Gastrocnemius medialis (tissue), 4 donors: Measurements from ENCODE around the gene KLHDC7A. TPM values are rescaled to one million over a fixed set of nuclear protein-coding genes. Genes with fewer than 3 reads are reported as not detected.

Experiments used
- ATAC-seq, 2 donors: fragments of 150-250 bp; one replicate each; pipeline ENCODE4 v1.9.1; 2016
- DNase-seq, 2 donors: peaks; one replicate each; pipeline ENCODE4 v3.0.0-alpha.2; 2019
- H3K27ac ChIP-seq, 4 donors: fragments of 200-600 bp; sonication (generic); 1 replicate in 1 of 4; 2 replicates in 3 of 4; pipeline ENCODE4 v1.5.1; 2016 to 2018; ENCODE audit warnings: mild to moderate bottlenecking in 2 of 4, moderate library complexity in 1 of 4
- H3K27me3 ChIP-seq, 3 donors: fragments of 200-600 bp; sonication (generic) in 2 of 3; 1 replicate in 1 of 3; 2 replicates in 2 of 3; pipeline versions ENCODE4 v1.5.1 to v1.6.0; 2016 to 2019; ENCODE audit warnings: mild to moderate bottlenecking in 1 of 3, moderate library complexity in 1 of 3
- H3K36me3 ChIP-seq, 2 donors: fragments of 200-600 bp; sonication (generic) in 1 of 2; one replicate each; pipeline ENCODE4 v1.5.1; 2017 to 2018
- H3K4me1 ChIP-seq, 2 donors: fragments of 200-600 bp; sonication (generic) in 1 of 2; one replicate each; pipeline ENCODE4 v1.5.1; 2016 to 2017; ENCODE audit warnings: mild to moderate bottlenecking in 2 of 2
- H3K4me3 ChIP-seq, 4 donors: fragments of 200-600 bp; sonication (generic) in 3 of 4; 1 replicate in 1 of 4; 2 replicates in 3 of 4; pipeline ENCODE4 v1.5.1; 2016 to 2019; ENCODE audit warnings: mild to moderate bottlenecking in 2 of 4
- H3K9me3 ChIP-seq, 3 donors: fragments of 200-600 bp; sonication (generic) in 2 of 3; 1 replicate in 1 of 3; 2 replicates in 2 of 3; pipeline ENCODE4 v1.5.1; 2016 to 2019
- POLR2A ChIP-seq, 2 donors: fragments of 450-650 bp; IDR thresholded peaks; one replicate each; pipeline ENCODE4 v1.6.1; 2017; ENCODE audit warnings: antibody characterized with exemption in 2 of 2, mild to moderate bottlenecking in 2 of 2, moderate library complexity in 2 of 2
- in situ Hi-C, 4 donors: fragments of 200-750 bp; cut with MboI; loops; one replicate each; pipeline versions ENCODE4 v1.15.0 to v1.8.0; 2017; ENCODE audit warnings: low sequenced_read_pairs in 4 of 4
- intact Hi-C: fragments of 100-400 bp; cut with DNase I; formaldehyde crosslinking; loops from one replicate; pipeline ENCODE4 v1.15.1; 2023; ENCODE audit warnings: low total_unique reads
- total RNA-seq, 4 donors: library from RNA; depleted of rRNA; stranded (reverse); fragments of >200 nt; gene quantifications; one replicate each; pipeline versions ENCODE4 v1.1.0 to v1.2.3, GENCODE V29; 2016
- TF ChIP-seq, protein P1 (sequence below), 5 experiments: fragments of 450-650 bp in 3 of 5; fragments of 200-600 bp in 2 of 5; sonication (generic) in 2 of 5; IDR thresholded peaks in 4 of 5; conservative IDR thresholded peaks in 1 of 5; 1 replicate in 4 of 5; 2 replicates in 1 of 5; pipeline ENCODE4 v1.5.1; 2016 to 2019; ENCODE audit warnings: antibody characterized with exemption in 5 of 5, mild to moderate bottlenecking in 3 of 5, moderate library complexity in 3 of 5

The KLHDC7A gene
- total RNA-seq, 4 donors from 2014 or later: 0.13 TPM; not detected in 3

DNA sequence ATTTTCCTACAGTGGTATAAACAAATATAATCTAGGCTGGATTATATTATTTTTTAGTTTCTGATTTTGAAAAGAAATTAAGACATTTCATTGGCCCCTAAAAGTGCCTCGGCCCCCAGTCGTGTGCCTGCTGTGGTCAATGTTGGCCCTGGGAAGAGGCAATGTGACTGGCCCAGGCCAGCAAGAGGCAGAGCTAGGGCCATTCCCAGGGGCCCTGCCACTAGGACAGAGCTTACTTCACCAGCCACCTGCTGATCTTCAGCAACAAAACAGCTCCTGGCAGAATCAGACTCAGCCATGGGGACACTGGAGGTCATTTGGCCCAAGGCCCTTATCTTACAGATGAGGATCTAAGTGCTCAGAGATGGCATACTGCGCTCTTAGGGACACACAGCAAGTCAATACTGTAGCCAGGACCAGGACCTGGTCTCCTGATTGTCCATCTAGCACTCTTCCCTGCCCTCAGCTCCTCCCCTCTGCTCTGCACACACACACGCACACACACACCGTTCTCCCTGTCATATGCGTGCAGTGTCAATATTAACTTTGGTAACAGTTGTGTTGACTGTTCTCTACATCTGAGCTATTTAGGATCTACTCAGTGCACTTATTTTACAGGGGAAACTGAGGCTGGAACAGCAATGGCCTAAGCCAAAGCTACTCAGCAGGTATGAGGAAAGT lies 16.6 kb upstream of the KLHDC7A start:
- H3K4me3 ChIP-seq: no peak overlapping the region
- DNase-seq: no peak
- intact Hi-C loops (no loop called here), in situ Hi-C loops (no loop called here)
- TF ChIP-seq POLR2A (IDR thresholded peaks at IDR 0.05): no peak
- TF ChIP-seq, protein P1, sequence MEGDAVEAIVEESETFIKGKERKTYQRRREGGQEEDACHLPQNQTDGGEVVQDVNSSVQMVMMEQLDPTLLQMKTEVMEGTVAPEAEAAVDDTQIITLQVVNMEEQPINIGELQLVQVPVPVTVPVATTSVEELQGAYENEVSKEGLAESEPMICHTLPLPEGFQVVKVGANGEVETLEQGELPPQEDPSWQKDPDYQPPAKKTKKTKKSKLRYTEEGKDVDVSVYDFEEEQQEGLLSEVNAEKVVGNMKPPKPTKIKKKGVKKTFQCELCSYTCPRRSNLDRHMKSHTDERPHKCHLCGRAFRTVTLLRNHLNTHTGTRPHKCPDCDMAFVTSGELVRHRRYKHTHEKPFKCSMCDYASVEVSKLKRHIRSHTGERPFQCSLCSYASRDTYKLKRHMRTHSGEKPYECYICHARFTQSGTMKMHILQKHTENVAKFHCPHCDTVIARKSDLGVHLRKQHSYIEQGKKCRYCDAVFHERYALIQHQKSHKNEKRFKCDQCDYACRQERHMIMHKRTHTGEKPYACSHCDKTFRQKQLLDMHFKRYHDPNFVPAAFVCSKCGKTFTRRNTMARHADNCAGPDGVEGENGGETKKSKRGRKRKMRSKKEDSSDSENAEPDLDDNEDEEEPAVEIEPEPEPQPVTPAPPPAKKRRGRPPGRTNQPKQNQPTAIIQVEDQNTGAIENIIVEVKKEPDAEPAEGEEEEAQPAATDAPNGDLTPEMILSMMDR (IDR thresholded peaks at IDR 0.05 in 4 of 5, conservative IDR thresholded peaks at IDR 0.05 in 1 of 5): no peak
- H3K9me3 ChIP-seq: no peaks in the 10 kb centered on the region
- ATAC-seq: no peak
- no peaks in the 10 kb centered on the region for H3K36me3 ChIP-seq
- no peaks in the 10 kb centered on the region for H3K4me1 ChIP-seq
- H3K27me3 ChIP-seq: peaks cover 0 to 23% (median 7%) of the 10 kb centered on the region in 3 donors
- no peak overlapping the region for H3K27ac ChIP-seq

DNA sequence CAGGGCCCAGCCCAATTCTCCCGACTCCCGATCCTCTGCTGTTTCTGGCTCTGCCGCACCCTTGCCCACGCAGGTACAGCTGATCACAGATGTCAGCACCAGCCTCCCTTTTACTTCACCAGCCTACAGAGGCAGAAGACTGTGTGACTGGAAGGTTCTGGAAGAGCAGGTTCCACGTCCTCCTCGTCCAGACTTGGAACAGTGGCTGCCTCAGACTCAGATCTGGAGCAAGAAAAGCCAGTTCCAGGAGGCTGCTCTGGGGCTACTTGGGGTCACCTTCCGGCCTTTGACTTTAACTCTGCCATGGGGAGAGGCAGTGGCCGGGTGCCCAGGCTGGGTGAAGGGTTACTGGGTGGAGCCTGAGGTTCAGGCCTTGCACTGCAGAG lies 16.1 kb upstream of the KLHDC7A start:
- H3K27ac ChIP-seq: no peak overlapping the region
- no peak overlapping the region for H3K4me3 ChIP-seq
- H3K27me3 ChIP-seq: peaks cover 0 to 19% (median 7%) of the 10 kb centered on the region in 3 donors
- H3K36me3 ChIP-seq: no peaks in the 10 kb centered on the region
- no peak for ATAC-seq
- in situ Hi-C loops (no loop called here), intact Hi-C loops (no loop called here)
- H3K9me3 ChIP-seq: no peaks in the 10 kb centered on the region
- DNase-seq: no peak
- TF ChIP-seq, protein P1 (IDR thresholded peaks at IDR 0.05 in 4 of 5, conservative IDR thresholded peaks at IDR 0.05 in 1 of 5): no peak
- TF ChIP-seq POLR2A (IDR thresholded peaks at IDR 0.05): no peak
- no peaks in the 10 kb centered on the region for H3K4me1 ChIP-seq

GRCh38 chr1:18466676-18467075 lies 14.1 kb upstream of the KLHDC7A start:
- in situ Hi-C loops (no loop called here), intact Hi-C loops (no loop called here)
- Histone ChIP-seq H3K27me3 (peaks cover 0 to 19% (median 7%) of the 10 kb centered on the region in 3 donors), H3K36me3 (no peaks in the 10 kb centered on the region), H3K9me3 (no peaks in the 10 kb centered on the region), H3K27ac (no peak overlapping the region), H3K4me1 (no peaks in the 10 kb centered on the region), H3K4me3 (no peak overlapping the region)
- DNase-seq (no peak), ATAC-seq (no peak)
- TF ChIP-seq, protein P1 (IDR thresholded peaks at IDR 0.05 in 4 of 5, conservative IDR thresholded peaks at IDR 0.05 in 1 of 5): no peak
- no peak for TF ChIP-seq POLR2A (IDR thresholded peaks at IDR 0.05)

DNA sequence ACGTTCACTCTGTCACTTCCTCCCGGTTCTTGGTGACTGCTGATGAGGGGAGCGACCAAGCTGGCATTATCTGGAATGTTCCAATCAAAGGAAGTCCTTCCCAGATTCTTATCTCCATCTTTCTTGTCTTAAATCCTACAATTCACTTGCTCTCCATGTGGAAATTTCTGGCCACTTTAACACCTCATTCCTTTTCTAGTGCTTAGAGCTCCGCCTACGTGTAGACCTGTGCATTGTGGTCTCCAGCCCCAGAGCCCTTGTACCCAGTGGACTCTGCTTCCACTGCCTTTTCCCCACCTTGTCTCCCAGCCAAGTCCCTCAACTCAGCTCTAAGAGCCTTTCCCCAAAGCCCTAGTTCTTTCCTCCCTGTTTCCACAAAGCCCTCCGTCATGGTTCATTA lies 12.2 kb upstream of the KLHDC7A start:
- Histone ChIP-seq H3K4me1 (no peaks in the 10 kb centered on the region), H3K4me3 (no peak overlapping the region), H3K27me3 (peaks cover 0 to 22% (median 7%) of the 10 kb centered on the region in 3 donors), H3K27ac (no peak overlapping the region), H3K9me3 (no peaks in the 10 kb centered on the region), H3K36me3 (no peaks in the 10 kb centered on the region)
- TF ChIP-seq POLR2A (IDR thresholded peaks at IDR 0.05): no peak
- TF ChIP-seq, protein P1 (IDR thresholded peaks at IDR 0.05 in 4 of 5, conservative IDR thresholded peaks at IDR 0.05 in 1 of 5): no peak
- intact Hi-C loops (no loop called here), in situ Hi-C loops (no loop called here)
- DNase-seq (no peak), ATAC-seq (no peak)

GRCh38 chr1:18469514-18469913 lies 11.2 kb upstream of the KLHDC7A start:
- no peak for DNase-seq
- ATAC-seq: no peak
- intact Hi-C loops: no loop called here
- Histone ChIP-seq H3K27ac (no peak overlapping the region), H3K4me3 (no peak overlapping the region), H3K9me3 (no peaks in the 10 kb centered on the region), H3K4me1 (no peaks in the 10 kb centered on the region), H3K36me3 (no peaks in the 10 kb centered on the region), H3K27me3 (peaks cover 0 to 22% (median 7%) of the 10 kb centered on the region in 3 donors)
- no peak for TF ChIP-seq POLR2A (IDR thresholded peaks at IDR 0.05)
- TF ChIP-seq, protein P1 (IDR thresholded peaks at IDR 0.05 in 4 of 5, conservative IDR thresholded peaks at IDR 0.05 in 1 of 5): no peak
- in situ Hi-C loops: no loop called here
